ENCODE results near the gene BCL11A. TPM values are rescaled to one million over a fixed set of nuclear protein-coding genes. Genes with fewer than 3 reads are reported as not detected.

BCL11A gene
- total RNA-seq, 3 donors from 2014 or later: 0.64 to 13.5 (median 6.2) TPM

DNA sequence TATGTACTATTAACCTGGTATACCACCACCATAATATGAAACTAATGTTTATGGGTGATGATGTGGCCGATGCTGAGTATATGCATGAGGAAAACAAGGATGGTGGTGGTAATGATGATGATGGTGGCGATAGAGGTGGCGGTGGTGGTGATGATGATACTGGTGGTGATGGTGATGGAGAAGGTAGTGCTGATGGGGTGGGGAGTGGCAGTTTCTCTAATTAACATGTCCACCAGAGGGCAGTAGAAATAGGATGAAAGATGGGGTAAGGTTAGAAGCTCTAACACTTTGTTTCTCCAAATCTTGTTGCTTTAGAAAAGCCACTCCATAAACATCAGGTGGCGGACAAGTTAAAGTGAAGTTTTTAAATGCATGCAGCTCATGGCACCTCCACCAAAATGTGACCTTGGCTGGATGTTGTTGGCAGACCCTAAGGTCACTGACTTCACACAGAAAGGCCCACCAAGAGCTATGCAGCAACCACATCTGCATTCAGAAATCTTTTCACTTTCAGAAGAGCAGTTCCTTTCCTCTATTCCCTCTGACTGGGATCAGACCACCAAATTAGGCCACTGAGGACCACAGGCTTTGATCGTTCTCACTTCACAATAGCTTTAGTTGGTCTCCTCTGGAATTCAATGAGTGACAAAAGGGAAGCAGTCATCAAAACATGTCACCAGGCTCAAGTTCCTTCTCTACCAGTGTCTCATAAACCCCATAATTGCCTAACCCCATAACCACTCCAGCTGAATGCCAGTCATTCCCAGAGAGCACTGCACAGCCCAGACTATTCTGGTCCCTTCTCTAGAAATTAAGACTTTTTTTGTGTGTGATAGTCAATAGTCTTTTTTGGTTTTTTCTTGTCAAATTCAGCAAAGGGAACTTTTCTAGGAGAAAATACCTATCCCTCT lies 7.5 kb upstream of the BCL11A start:
- TF ChIP-seq POLR2A (IDR thresholded peaks at IDR 0.05): no peak
- TF ChIP-seq POLR2AphosphoS5 (IDR thresholded peaks at IDR 0.05): no peak
- TF ChIP-seq, protein P1, sequence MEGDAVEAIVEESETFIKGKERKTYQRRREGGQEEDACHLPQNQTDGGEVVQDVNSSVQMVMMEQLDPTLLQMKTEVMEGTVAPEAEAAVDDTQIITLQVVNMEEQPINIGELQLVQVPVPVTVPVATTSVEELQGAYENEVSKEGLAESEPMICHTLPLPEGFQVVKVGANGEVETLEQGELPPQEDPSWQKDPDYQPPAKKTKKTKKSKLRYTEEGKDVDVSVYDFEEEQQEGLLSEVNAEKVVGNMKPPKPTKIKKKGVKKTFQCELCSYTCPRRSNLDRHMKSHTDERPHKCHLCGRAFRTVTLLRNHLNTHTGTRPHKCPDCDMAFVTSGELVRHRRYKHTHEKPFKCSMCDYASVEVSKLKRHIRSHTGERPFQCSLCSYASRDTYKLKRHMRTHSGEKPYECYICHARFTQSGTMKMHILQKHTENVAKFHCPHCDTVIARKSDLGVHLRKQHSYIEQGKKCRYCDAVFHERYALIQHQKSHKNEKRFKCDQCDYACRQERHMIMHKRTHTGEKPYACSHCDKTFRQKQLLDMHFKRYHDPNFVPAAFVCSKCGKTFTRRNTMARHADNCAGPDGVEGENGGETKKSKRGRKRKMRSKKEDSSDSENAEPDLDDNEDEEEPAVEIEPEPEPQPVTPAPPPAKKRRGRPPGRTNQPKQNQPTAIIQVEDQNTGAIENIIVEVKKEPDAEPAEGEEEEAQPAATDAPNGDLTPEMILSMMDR (IDR thresholded peaks at IDR 0.05): peak in 2 of 3 donors; percentile 30 to 36
- Histone ChIP-seq H3K36me3 (no peaks in the 10 kb centered on the region), H3K9me3 (no peaks in the 10 kb centered on the region), H3K27ac (no peak overlapping the region), H3K27me3 (peaks cover 0 to 7% of the 10 kb centered on the region in 2 donors), H3K4me1 (no peaks in the 10 kb centered on the region), H3K4me3 (no peak overlapping the region)
- intact Hi-C loops (cut with DNase I; ENCODE audit: low total_unique reads): no loop called here
- DNase-seq (ENCODE audit: low spot score in 2 of 2): no peak

DNA sequence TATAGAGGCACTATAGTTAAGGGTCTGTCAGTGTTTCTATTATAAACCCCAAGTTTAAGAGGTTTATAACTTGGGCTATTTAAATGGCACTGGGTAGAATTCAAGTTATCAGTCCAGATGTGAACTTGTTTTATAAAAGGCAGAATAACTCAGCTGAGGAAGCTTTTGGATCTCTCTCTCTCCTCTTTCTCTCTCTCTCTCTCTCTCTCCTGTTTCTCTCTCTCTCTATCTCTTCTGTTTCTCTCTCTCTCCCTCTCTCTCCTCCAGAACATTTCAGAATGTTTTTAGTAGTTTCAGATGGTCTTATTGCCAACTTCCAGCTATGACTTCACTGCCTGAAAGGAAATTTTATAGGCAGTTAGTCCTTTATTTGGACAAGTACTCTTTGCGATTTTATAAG lies 6.4 kb upstream of the BCL11A start:
- DNase-seq (ENCODE audit: low spot score in 2 of 2): no peak
- Histone ChIP-seq H3K27ac (no peak overlapping the region), H3K36me3 (no peaks in the 10 kb centered on the region), H3K4me3 (no peak overlapping the region), H3K4me1 (no peaks in the 10 kb centered on the region), H3K27me3 (peaks cover 0 to 7% of the 10 kb centered on the region in 2 donors), H3K9me3 (no peaks in the 10 kb centered on the region)
- TF ChIP-seq, protein P1 (IDR thresholded peaks at IDR 0.05): no peak
- no peak for TF ChIP-seq POLR2AphosphoS5 (IDR thresholded peaks at IDR 0.05)
- TF ChIP-seq POLR2A (IDR thresholded peaks at IDR 0.05): no peak
- intact Hi-C loops (cut with DNase I; ENCODE audit: low total_unique reads): no loop called here

DNA sequence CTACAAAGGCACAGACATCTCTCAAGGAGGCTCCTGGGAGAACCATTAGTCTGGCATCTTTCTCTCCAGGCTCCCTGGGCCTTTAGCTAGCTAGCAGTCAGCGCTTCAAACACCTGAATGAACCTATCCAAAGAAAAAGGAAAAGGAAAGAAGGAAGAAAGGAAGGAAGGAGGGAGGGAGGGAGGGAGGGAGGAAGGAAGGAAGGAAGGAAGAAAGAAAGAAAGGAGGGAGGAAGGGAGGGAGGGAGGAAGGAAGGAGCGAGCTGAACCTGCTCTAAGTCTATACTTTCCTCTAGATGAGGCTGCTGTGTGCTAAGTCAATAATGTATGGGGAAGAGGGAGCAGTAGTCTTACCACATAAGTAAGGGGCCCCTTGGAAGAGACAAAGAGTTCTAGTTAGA lies 5.1 kb upstream of the BCL11A start:
- Histone ChIP-seq H3K27ac (no peak overlapping the region), H3K36me3 (no peaks in the 10 kb centered on the region), H3K4me3 (no peak overlapping the region), H3K9me3 (no peaks in the 10 kb centered on the region), H3K27me3 (peaks cover 0 to 7% of the 10 kb centered on the region in 2 donors), H3K4me1 (no peaks in the 10 kb centered on the region)
- TF ChIP-seq, protein P1 (IDR thresholded peaks at IDR 0.05): no peak
- TF ChIP-seq POLR2A (IDR thresholded peaks at IDR 0.05) (no peak), POLR2AphosphoS5 (IDR thresholded peaks at IDR 0.05) (no peak)
- intact Hi-C loops (cut with DNase I; ENCODE audit: low total_unique reads): no loop called here
- no peak for DNase-seq (ENCODE audit: low spot score in 2 of 2)

DNA sequence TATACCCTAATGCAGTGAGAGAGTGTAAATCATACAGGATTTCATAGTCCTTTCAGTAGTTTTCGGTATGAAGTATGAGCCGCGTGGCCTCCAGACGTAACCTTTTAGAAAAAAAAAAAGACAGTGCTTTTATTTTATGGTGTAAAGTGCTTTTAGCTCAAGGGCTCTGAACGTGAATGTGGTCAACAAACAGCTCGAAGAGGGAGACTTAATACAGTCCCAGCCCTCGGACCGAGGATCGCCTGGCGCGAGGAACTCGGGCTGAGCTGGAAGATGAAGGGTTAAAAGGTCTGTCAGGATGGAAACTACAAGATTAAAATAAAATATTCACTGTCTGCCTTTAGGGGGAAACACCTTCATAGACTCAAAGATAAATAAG lies 4.0 kb upstream of the BCL11A start:
- H3K36me3 ChIP-seq: no peaks in the 10 kb centered on the region
- H3K27me3 ChIP-seq: peaks cover 0 to 7% of the 10 kb centered on the region in 2 donors
- no peaks in the 10 kb centered on the region for H3K4me1 ChIP-seq
- no peak for DNase-seq (ENCODE audit: low spot score in 2 of 2)
- H3K9me3 ChIP-seq: no peaks in the 10 kb centered on the region
- no peak overlapping the region for H3K4me3 ChIP-seq
- intact Hi-C loops (cut with DNase I; ENCODE audit: low total_unique reads): no loop called here
- no peak overlapping the region for H3K27ac ChIP-seq
- TF ChIP-seq POLR2AphosphoS5 (IDR thresholded peaks at IDR 0.05) (no peak), POLR2A (IDR thresholded peaks at IDR 0.05) (no peak)
- TF ChIP-seq, protein P1 (IDR thresholded peaks at IDR 0.05): no peak
